Smooth muscle cell (in vitro differentiated cells): Measurements from ENCODE around the gene SERPINA1. TPM values are rescaled to one million over a fixed set of nuclear protein-coding genes. Genes with fewer than 3 reads are reported as not detected.

Experiments
- DNase-seq: peaks from one replicate; lab custom pipeline; 2025; ENCODE audit not compliant: unreplicated experiment; lab: John Stamatoyannopoulos, UW
- H2AFZ ChIP-seq: fragments of 200-600 bp; sonication (generic); 2 replicates; pipeline ENCODE4 v1.6.0; 2016; ENCODE audit warnings: antibody characterized with exemption, low read depth, mild to moderate bottlenecking
- H3F3A ChIP-seq: fragments of 200-600 bp; sonication (generic); 2 replicates; pipeline ENCODE4 v1.6.0; 2017; ENCODE audit warnings: antibody characterized with exemption, low read depth
- H3K27ac ChIP-seq: fragments of 200-600 bp; sonication (generic); 2 replicates; pipeline ENCODE4 v1.5.1; 2016; ENCODE audit warnings: low read depth, mild to moderate bottlenecking
- H3K27me3 ChIP-seq: fragments of 200-600 bp; sonication (generic); 2 replicates; pipeline ENCODE4 v1.6.1; 2016; ENCODE audit warnings: low read depth, mild to moderate bottlenecking
- H3K36me3 ChIP-seq: fragments of 200-600 bp; sonication (generic); 2 replicates; pipeline ENCODE4 v1.5.1; 2016; ENCODE audit warnings: low read depth
- H3K4me1 ChIP-seq: fragments of 200-600 bp; sonication (generic); 2 replicates; pipeline ENCODE4 v1.5.1; 2016; ENCODE audit warnings: low read depth
- H3K4me2 ChIP-seq: fragments of 200-600 bp; sonication (generic); 2 replicates; pipeline ENCODE4 v1.6.0; 2016; ENCODE audit warnings: mild to moderate bottlenecking
- H3K4me3 ChIP-seq: fragments of 200-600 bp; sonication (generic); 2 replicates; pipeline ENCODE4 v1.5.1; 2016; ENCODE audit warnings: mild to moderate bottlenecking
- H3K79me2 ChIP-seq: fragments of 200-600 bp; sonication (generic); 2 replicates; pipeline ENCODE4 v1.6.0; 2016; ENCODE audit warnings: low read depth, mild to moderate bottlenecking
- H3K9ac ChIP-seq: fragments of 200-600 bp; sonication (generic); 2 replicates; pipeline ENCODE4 v1.6.0; 2016; ENCODE audit warnings: low read depth
- H3K9me3 ChIP-seq: fragments of 200-600 bp; sonication (generic); replicated peaks from 2 replicates; pipeline ENCODE4 v1.5.1; 2016; ENCODE audit warnings: low read depth
- H4K20me1 ChIP-seq: fragments of 200-600 bp; sonication (generic); 2 replicates; pipeline ENCODE4 v1.6.0; 2016; ENCODE audit warnings: low read depth
- WGBS: methylation state at CpG from one replicate; pipeline ENCODE4 v1.1.7; 2016; ENCODE audit warnings: low lambda C conversion rate; 5-methylcytosine and 5-hydroxymethylcytosine counted together
- polyA plus RNA-seq: library from polyadenylated mRNA; unstranded; fragments of >200 nt; fragmentation: Nextera tagmentation; extraction: Ambion mirVana; gene quantifications from 2 replicates; pipeline ENCODE4 v1.2.1, GENCODE V29; 2016
- total RNA-seq: library from RNA; depleted of rRNA; stranded (reverse); fragments of >200 nt; gene quantifications from 2 replicates; pipeline ENCODE4 v1.2.3, GENCODE V29; 2014
- TF ChIP-seq, protein P1 (sequence below): fragments of 200-600 bp; sonication (generic); IDR thresholded peaks from 2 replicates; pipeline ENCODE4 v1.5.1; 2017; ENCODE audit warnings: borderline replicate concordance, mild to moderate bottlenecking, antibody characterized with exemption; ENCODE audit not compliant: insufficient read depth, poor library complexity, severe bottlenecking

SERPINA1 gene
- total and polyA plus RNA-seq, 2 experiments from 2014 or later, result 1.8 to 2.4 TPM

DNA sequence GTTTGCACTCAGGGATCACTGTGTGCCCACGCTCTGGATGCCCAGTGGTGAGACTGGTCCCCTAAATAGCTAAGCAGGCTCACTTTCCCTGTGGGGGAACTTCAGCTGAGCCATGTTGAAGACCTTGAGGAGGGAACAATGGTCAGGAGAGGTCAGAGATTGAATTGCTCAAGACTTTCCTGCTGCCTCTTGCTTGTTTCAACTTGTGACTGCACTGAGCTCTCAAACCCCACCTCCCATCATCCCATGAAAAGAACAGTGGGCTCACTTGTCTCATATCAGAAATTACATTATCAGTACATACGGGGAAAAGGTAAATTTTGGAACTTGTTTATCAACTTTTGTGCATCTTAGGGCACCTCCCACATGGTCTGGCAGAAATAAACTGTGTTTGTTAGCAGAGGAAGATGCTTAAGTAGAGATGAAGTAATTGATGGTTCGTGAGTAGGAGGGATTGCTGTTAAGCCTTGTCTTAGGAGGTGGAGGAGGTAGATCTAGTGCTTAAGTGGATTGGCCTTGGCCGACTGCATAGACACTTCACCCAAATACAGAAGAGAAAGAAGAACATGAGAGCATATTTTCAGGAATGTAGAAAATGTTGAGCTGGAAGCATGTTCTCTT lies 15.0 kb upstream of the SERPINA1 start:
- 68% methylated on average over 4 of the region's 4 CpGs for WGBS
- no peak for DNase-seq

DNA sequence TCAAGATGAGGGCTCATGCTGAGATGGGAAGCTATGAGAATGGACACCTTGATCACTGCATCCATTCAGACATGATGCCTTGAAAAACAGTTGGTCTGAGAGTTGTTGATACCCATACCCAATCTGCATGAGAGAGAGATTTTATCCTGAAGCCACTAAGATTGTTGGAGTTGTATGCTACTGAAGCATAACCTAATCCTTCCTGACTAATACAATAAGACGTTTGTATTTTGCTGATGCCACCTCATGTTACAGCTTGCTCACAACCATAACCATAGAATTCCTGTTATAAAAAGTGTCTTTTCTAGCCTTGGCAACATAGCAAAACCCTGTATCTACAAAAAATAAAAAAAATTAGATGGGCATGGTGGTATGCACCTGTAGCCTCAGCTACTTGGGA lies 12.7 kb upstream of the SERPINA1 start:
- DNase-seq, result no peak
- Histone ChIP-seq H3K27ac (no peak overlapping the region), H3K79me2 (no peaks in the 10 kb centered on the region), H4K20me1 (no peaks in the 10 kb centered on the region), H2AFZ (no peak overlapping the region), H3K36me3 (no peaks in the 10 kb centered on the region), H3K9ac (no peak overlapping the region), H3K4me2 (no peak overlapping the region), H3K4me3 (no peak overlapping the region), H3K4me1 (peaks cover 15% of the 10 kb centered on the region), H3K27me3 (no peaks in the 10 kb centered on the region), H3F3A (no peaks in the 10 kb centered on the region), H3K9me3 (no peaks in the 10 kb centered on the region)
- TF ChIP-seq, protein P1, sequence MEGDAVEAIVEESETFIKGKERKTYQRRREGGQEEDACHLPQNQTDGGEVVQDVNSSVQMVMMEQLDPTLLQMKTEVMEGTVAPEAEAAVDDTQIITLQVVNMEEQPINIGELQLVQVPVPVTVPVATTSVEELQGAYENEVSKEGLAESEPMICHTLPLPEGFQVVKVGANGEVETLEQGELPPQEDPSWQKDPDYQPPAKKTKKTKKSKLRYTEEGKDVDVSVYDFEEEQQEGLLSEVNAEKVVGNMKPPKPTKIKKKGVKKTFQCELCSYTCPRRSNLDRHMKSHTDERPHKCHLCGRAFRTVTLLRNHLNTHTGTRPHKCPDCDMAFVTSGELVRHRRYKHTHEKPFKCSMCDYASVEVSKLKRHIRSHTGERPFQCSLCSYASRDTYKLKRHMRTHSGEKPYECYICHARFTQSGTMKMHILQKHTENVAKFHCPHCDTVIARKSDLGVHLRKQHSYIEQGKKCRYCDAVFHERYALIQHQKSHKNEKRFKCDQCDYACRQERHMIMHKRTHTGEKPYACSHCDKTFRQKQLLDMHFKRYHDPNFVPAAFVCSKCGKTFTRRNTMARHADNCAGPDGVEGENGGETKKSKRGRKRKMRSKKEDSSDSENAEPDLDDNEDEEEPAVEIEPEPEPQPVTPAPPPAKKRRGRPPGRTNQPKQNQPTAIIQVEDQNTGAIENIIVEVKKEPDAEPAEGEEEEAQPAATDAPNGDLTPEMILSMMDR, result no peak
- 72% methylated on average over 1 of the region's 1 CpG for WGBS

More for the DNA sequence above, 15.0 kb upstream of the SERPINA1 start:
- no peak overlapping the region for H2AFZ ChIP-seq
- H3K9ac ChIP-seq, result no peak overlapping the region
- H3K27me3 ChIP-seq, result no peaks in the 10 kb centered on the region
- no peaks in the 10 kb centered on the region for H3K9me3 ChIP-seq
- H3K36me3 ChIP-seq, result no peaks in the 10 kb centered on the region
- no peaks in the 10 kb centered on the region for H3F3A ChIP-seq
- no peak overlapping the region for H3K27ac ChIP-seq
- TF ChIP-seq, protein P1, result no peak
- no peaks in the 10 kb centered on the region for H3K79me2 ChIP-seq
- H3K4me2 ChIP-seq, result no peak overlapping the region
- peaks cover 1% of the 10 kb centered on the region for H3K4me1 ChIP-seq
- H4K20me1 ChIP-seq, result no peaks in the 10 kb centered on the region
- H3K4me3 ChIP-seq, result no peak overlapping the region

DNA sequence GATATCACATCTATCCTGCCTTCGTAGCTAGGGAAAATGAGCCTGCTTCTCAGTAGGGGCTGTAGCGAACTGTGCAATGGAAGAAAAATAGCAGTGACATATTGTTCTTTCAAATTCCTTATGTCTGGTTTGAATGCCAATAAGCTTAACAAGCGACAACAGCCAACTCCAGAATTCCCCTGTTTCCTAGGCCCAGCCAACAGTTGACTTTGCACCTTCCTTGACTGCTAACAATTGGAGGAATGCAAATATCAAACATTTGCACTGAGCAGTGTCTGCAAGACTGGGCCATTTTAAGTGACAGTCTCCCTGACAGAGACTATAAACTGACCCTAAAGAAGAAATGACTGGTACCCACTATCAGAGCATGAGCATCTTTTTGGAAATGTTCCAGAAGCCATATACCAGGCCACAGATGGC lies 12.0 kb upstream of the SERPINA1 start:
- Histone ChIP-seq H3K36me3 (no peaks in the 10 kb centered on the region), H3K9ac (no peak overlapping the region), H3K79me2 (no peaks in the 10 kb centered on the region), H3K27me3 (no peaks in the 10 kb centered on the region), H3K9me3 (no peaks in the 10 kb centered on the region), H3K4me3 (no peak overlapping the region), H3K27ac (no peak overlapping the region), H3F3A (no peaks in the 10 kb centered on the region), H4K20me1 (no peaks in the 10 kb centered on the region), H3K4me2 (no peak overlapping the region), H2AFZ (no peak overlapping the region), H3K4me1 (peaks cover 15% of the 10 kb centered on the region)
- no peak for DNase-seq
- TF ChIP-seq, protein P1, result no peak
- 79% methylated on average over 3 of the region's 3 CpGs for WGBS

DNA sequence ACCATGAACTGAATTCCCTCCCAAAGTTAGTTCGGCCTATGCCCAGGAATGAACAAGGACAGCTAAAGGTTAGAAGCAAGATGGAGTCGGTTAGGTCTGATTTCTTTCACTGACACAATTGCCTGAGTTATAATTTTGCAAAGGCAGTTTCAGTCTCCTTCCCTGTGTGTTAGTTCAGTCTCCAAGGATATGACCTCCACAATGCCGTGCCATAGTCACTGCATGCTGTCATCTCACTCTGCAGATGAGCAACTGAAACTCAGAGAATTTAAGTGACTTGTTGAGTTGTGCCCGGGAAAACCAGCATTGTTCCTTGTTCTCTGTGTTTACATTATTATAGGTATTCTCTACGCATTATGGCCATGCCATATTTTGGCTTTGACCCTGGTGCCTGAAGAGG lies 10.1 kb upstream of the SERPINA1 start:
- Histone ChIP-seq H3K4me3 (no peak overlapping the region), H3K27ac (peak overlapping the region; percentile 55), H3F3A (no peaks in the 10 kb centered on the region), H3K36me3 (no peaks in the 10 kb centered on the region), H3K27me3 (no peaks in the 10 kb centered on the region), H3K79me2 (no peaks in the 10 kb centered on the region), H3K9me3 (no peaks in the 10 kb centered on the region), H2AFZ (no peak overlapping the region), H3K9ac (no peak overlapping the region), H3K4me2 (no peak overlapping the region), H4K20me1 (no peaks in the 10 kb centered on the region), H3K4me1 (peaks cover 15% of the 10 kb centered on the region)
- TF ChIP-seq, protein P1, result no peak
- 71% methylated on average over 5 of the region's 5 CpGs for WGBS
- DNase-seq, result no peak
